NOMO-1 treated with dmso at 0.1 percent for 144 hours (cell line): ENCODE data around the gene FAM168B.

Experiments used
- DNase-seq: peaks from one replicate; lab custom pipeline; 2025; ENCODE audit not compliant: unreplicated experiment; lab: John Stamatoyannopoulos, UW

FAM168B gene

GRCh38 chr2:131027566-131028528 is 65.4 kb downstream of the FAM168B start:
- no peak for DNase-seq

- DNase-seq, result no peak
These were observed 66.3 kb downstream of the FAM168B start for GRCh38 chr2:131026919-131027318.

DNA sequence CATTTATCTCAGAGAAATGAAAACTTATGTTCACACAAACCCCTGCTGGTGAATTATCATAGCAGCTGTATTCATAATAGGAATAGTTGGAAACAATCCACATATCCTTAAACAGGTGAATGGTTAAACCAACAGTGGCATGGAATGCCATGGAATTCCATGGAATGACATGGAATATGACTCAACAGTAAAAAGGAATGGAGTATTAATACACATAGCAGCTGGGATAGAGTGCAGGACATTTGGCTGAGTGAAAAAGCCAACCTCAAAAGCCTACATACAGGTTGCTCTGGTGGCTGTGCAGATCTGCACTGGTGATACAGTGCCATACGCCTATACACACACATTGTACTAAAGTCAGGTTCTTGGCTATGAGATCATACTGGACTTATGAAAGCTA is 69.5 kb downstream of the FAM168B start:
- no peak for DNase-seq

DNA sequence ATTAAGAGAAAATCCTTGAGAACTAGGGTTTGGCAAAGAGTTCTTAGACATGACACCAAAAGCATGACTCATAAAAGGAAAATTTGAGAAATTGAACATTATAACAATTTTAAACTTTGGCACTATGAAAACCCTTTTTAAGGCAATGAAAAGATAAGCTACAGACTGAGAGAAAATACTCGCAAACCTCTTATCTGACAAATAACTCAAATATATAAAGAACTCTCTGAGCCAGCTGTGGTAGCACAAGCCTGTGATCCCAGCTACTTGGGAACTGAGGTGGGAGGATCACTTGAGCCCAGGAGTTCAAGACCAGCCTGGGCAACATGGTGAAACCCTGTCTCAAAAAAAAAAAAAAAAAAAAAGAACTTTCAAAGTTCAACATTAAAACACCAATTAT is 70.5 kb downstream of the FAM168B start:
- no peak for DNase-seq

DNA sequence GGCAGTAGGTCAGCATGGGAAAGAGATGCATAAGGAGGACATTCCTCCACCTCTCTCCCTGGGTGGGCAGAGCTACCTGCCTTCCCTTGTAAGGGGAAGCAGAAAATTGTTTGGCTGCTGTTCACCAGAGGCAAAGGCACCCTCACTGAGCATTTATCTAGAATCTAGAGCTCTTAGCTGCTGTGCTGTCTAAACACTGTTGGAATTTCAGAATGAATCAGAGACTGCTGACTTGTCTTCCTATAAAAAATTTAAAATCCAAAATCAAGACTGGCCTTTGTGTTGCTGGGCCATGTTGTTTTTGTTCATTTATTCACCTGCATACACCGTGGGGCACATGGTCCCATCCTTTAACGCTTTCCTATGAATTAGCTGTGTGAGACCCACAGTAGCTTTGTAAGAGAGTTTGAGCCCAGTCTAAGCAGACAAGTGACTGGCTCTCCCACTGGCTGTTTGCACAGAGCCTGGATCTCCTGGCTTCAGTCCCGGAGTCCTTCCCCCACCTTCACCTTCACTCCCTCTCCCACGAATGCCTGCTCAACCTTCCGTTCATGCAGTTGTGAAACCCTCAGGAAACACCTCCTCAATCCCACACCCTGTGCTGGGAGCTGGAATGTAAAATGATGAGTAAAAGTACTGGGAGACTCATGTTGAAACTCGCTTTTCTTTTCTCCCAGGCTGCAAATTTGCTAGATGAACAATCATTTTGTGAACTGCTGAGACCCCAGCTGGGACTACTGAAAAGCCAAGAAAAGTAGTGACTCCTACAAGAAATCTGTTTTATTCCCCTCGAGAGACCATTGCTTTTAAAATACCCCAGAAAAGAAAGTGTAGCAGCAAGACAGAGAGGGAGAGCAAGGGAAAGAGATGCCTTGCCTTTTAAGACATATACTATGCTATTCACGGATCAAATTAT is 76.2 kb downstream of the FAM168B start:
- DNase-seq, result no peak

- DNase-seq, result no peak
These were observed 77.5 kb downstream of the FAM168B start for GRCh38 chr2:131015764-131016163.

DNA sequence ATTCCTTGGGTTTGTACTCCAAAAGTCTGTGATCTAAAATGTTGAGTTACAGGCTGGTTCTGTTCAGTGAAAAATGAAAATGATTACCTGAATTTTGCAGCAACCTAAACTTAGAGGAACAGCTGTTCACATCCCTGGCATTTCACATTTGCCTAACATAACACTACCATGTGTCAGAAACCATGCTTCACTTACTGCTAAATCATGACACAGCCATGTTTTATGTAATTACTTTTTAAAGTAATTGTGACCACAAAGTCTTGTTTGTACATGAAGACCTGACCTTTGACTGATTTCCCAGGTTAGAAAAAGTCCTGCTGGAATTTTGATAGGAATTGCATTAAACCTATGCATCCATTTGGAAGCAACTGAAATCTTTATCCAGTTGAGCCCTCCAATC is 79.1 kb downstream of the FAM168B start:
- no peak for DNase-seq

- DNase-seq, result no peak
These were observed 81.8 kb downstream of the FAM168B start for GRCh38 chr2:131011486-131011885.

- no peak for DNase-seq
These were observed 82.7 kb downstream of the FAM168B start for GRCh38 chr2:131010566-131010965.

- DNase-seq, result no peak
These were observed 83.4 kb downstream of the FAM168B start for GRCh38 chr2:131009713-131010475.

- no peak for DNase-seq
These were observed 84.3 kb downstream of the FAM168B start for GRCh38 chr2:131008967-131009366.

DNA sequence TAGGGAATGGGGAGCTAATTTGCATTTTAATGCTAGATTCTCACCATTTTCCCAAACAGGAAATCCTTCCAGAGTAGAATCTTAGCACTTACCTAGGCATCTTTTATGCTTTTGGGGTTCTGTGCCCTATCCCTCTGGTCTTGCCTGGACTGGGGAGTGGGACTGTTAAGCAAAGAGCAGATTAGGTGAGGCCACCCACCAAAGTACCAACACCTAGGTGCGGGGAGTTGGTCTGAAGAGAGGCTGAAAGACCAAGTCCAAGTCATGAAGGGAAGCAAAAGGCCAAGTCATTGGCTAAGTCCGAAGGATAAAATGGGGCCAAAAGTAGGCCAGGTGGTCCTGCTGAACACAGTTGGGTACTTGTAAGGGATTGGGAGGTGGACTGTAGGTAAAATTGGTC is 86.7 kb downstream of the FAM168B start:
- no peak for DNase-seq

- DNase-seq, result no peak
These were observed 87.9 kb downstream of the FAM168B start for GRCh38 chr2:131005216-131005935.

DNA sequence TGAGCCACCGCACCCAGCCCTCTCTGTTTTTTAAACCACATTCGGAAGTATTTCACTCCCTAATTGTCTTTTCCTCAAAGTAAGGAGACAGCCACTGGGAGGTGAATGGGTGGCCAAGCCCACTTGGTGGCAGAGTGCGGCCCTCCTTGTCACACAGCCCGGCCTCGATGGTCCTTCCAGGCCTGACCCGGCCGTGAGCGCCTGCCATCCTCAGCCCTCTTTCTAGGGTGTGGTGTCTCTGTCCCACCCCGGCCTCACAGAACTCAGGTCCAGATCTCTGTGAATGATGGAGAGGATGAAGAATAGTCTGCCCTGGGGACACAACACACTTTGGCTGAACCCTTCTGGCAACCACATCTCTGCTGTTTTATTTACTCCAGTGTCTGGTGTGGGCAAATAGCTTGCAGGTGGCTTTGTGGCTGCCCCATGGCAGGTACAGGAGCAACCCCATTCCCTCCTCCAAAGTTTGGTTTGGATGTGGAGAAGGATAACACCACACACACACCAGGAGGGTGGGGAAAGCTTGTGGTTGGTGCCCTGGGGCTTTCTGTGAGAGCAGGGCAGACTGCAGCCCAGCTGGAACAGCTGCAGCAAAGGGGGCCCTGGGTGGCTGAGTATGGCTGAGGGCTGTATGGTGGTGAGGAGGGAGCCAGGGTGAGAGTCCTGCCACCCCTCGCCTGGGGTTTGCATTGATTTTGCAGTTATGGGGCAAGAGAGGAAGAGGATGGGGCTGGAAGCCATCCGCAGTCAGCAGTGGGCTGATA is 88.6 kb downstream of the FAM168B start:
- DNase-seq, result no peak

DNA sequence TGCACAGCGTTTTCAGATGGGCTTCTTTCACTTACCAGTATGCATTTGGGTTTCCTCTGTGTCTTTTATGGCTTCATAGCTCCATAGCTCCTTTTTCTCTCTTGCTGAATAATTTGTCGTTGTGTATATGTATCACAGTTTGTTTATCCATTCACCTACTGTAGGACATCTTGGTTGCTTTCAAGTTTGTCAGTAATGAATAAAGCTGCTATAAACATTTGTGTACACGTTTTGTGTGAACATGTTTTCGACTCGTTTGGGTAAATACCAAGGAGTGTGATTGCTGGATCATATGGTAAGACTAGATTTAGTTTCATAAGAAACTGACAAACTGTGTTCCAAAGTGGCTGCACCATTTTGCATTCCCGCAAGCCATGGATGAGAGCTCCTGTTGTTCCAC is 94.7 kb downstream of the FAM168B start:
- DNase-seq, result no peak
